Muscle of leg (tissue), 11 donors: ENCODE data around the gene CLDN18. TPM values are rescaled to one million over a fixed set of nuclear protein-coding genes. Genes with fewer than 3 reads are reported as not detected.

Source experiments
- DNase-seq: peaks from one replicate; pipeline ENCODE4 v3.0.0; 2013
- H3K27ac ChIP-seq: one replicate; pipeline ENCODE4 v1.5.1; 2013; ENCODE audit warnings: mild to moderate bottlenecking, low read length, control low read depth
- H3K27me3 ChIP-seq: one replicate; pipeline ENCODE4 v1.6.1; 2013; ENCODE audit warnings: low read length; ENCODE audit not compliant: control insufficient read depth, insufficient read depth
- H3K36me3 ChIP-seq: one replicate; pipeline ENCODE4 v1.6.1; 2013; ENCODE audit warnings: low read length; ENCODE audit not compliant: control insufficient read depth, insufficient read depth
- H3K4me1 ChIP-seq: one replicate; pipeline ENCODE4 v1.6.1; 2013; ENCODE audit warnings: low read length; ENCODE audit not compliant: control insufficient read depth, insufficient read depth
- H3K4me3 ChIP-seq: one replicate; pipeline ENCODE4 v1.5.1; 2013; ENCODE audit warnings: low read length, control low read depth
- H3K9me3 ChIP-seq: replicated peaks from 2 replicates; pipeline ENCODE4 v1.6.1; 2013; ENCODE audit warnings: low read depth, low read length; ENCODE audit not compliant: control insufficient read depth
- WGBS: methylation state at CpG from one replicate; pipeline ENCODE4 v1.1.5; 2013; ENCODE audit warnings: missing lambda C conversion rate; ENCODE audit not compliant: insufficient coverage; 5-methylcytosine and 5-hydroxymethylcytosine counted together
- polyA plus RNA-seq, 8 donors: library from polyadenylated mRNA; unstranded; fragments of 120-200 nt; gene quantifications; one replicate each; pipeline versions ENCODE4 v1.2.1 to v1.2.3, GENCODE V29; 2013; ENCODE audit warnings: inconsistent platforms in 1 of 8, low replicate concordance in 1 of 8; ENCODE audit not compliant: insufficient read length in 8 of 8, insufficient read depth in 1 of 8
- total RNA-seq: library from RNA; stranded (reverse); fragments of 120-200 nt; gene quantifications from one replicate; pipeline ENCODE4 v1.2.4, GENCODE V29; 2013

CLDN18 gene
- total and polyA plus RNA-seq, 9 donors, result 0.35 to 1.9 (median 0.58) TPM; not detected in 1

DNA sequence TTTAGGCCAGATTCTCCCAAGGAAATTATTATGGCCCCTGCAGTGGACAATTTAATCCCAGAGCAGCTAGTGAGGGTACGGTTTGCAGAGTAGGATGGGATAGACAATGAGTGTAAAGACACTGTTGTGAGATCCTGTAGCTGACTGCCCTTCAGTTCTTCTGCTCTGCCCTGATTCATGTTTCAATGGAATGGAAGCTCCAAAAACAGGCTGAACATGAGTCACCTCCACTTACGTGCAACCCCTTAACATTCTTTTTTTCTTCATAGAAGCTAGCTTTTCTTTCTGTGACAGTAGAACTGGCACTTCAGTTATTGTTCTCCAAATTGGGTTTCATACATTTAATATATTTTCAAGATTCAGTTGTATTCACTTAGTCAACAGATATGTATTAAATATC, 32.1 kb downstream of the CLDN18 start:
- no peaks in the 10 kb centered on the region for H3K36me3 ChIP-seq
- no peak overlapping the region for H3K27ac ChIP-seq
- no peak for DNase-seq
- WGBS, result no CpG with 5 or more reads among the region's 2 CpGs
- H3K4me1 ChIP-seq, result peaks cover 2% of the 10 kb centered on the region
- no peaks in the 10 kb centered on the region for H3K27me3 ChIP-seq
- no peaks in the 10 kb centered on the region for H3K9me3 ChIP-seq
- no peak overlapping the region for H3K4me3 ChIP-seq

GRCh38 chr3:138043266-138044029, 33.5 kb downstream of the CLDN18 start:
- H3K9me3 ChIP-seq, result no peaks in the 10 kb centered on the region
- H3K4me1 ChIP-seq, result peaks cover 2% of the 10 kb centered on the region
- peak; percentile 48 for DNase-seq
- H3K27ac ChIP-seq, result no peak overlapping the region
- no peaks in the 10 kb centered on the region for H3K36me3 ChIP-seq
- 100% methylated on average over 1 of the region's 3 CpGs for WGBS
- no peak overlapping the region for H3K4me3 ChIP-seq
- H3K27me3 ChIP-seq, result no peaks in the 10 kb centered on the region

DNA sequence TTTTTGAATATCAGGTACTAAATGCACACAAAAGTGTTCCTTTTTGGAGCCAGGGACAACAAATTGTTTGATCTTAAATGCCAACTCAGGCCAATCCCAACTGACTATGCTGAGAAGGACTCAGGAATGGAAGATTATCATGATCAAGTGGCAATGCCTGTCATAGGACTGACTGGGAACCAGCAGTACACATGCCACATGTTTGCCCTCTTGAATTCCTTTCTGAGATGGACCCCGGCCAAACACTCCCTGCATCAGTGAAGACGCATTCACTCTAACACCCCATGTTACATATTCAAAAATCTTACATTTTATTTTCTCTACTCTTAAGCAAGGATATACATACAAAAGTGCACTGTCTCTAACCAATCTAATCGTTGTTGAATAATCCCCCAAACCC, 36.1 kb downstream of the CLDN18 start:
- Histone ChIP-seq H3K27ac (no peak overlapping the region), H3K36me3 (no peaks in the 10 kb centered on the region), H3K9me3 (no peaks in the 10 kb centered on the region), H3K4me3 (no peak overlapping the region), H3K27me3 (no peaks in the 10 kb centered on the region), H3K4me1 (peaks cover 2% of the 10 kb centered on the region)
- 93% methylated on average over 3 of the region's 3 CpGs for WGBS
- DNase-seq, result no peak

- 100% methylated on average over 1 of the region's 3 CpGs for WGBS
- Histone ChIP-seq H3K27me3 (no peaks in the 10 kb centered on the region), H3K4me1 (peaks cover 2% of the 10 kb centered on the region), H3K4me3 (no peak overlapping the region), H3K27ac (no peak overlapping the region), H3K9me3 (no peaks in the 10 kb centered on the region), H3K36me3 (no peaks in the 10 kb centered on the region)
- no peak for DNase-seq
These were observed 37.0 kb downstream of the CLDN18 start for GRCh38 chr3:138046955-138047354.

DNA sequence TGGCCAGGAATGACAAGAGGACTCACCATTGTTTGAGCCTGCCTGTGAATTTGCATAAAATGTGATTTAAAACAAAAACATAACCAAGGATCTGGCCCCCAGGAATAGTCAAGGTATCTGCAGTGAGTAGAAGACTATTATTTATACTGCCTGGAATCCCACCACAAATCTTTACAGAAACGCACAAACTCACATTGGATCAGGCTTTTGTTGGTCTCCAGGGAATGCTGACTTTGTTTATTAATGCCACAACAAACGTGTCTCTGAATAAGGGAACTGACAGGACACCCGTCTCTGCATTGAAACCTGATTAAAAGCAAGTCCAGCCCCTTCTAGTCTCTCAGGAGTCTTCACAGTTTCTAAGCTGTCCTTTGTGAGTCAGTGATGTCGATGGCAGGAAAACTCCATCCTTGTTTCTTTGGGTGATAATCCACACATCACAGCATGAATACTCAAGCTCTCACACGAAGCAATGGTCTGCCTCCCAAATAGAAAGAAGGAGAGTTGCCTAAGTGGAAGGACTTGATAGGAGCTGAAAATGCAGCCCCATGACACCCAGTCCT, 37.7 kb downstream of the CLDN18 start:
- Histone ChIP-seq H3K4me1 (peaks cover 2% of the 10 kb centered on the region), H3K36me3 (no peaks in the 10 kb centered on the region), H3K4me3 (no peak overlapping the region), H3K9me3 (no peaks in the 10 kb centered on the region), H3K27ac (no peak overlapping the region), H3K27me3 (no peaks in the 10 kb centered on the region)
- DNase-seq, result no peak
- 63% methylated on average over 2 of the region's 5 CpGs for WGBS

GRCh38 chr3:138049157-138049919, 39.4 kb downstream of the CLDN18 start:
- H3K27me3 ChIP-seq, result no peaks in the 10 kb centered on the region
- DNase-seq, result no peak
- H3K4me3 ChIP-seq, result no peak overlapping the region
- H3K4me1 ChIP-seq, result no peaks in the 10 kb centered on the region
- 96% methylated on average over 7 of the region's 9 CpGs for WGBS
- H3K9me3 ChIP-seq, result no peaks in the 10 kb centered on the region
- no peaks in the 10 kb centered on the region for H3K36me3 ChIP-seq
- no peak overlapping the region for H3K27ac ChIP-seq

GRCh38 chr3:138051947-138052802, 42.2 kb downstream of the CLDN18 start:
- peak; percentile 20 for DNase-seq
- Histone ChIP-seq H3K4me3 (no peak overlapping the region), H3K4me1 (no peaks in the 10 kb centered on the region), H3K27me3 (no peaks in the 10 kb centered on the region), H3K36me3 (no peaks in the 10 kb centered on the region), H3K9me3 (no peaks in the 10 kb centered on the region), H3K27ac (no peak overlapping the region)
- WGBS, result 34% methylated on average over 4 of the region's 8 CpGs

GRCh38 chr3:138054057-138054456, 44.1 kb downstream of the CLDN18 start:
- WGBS, result no CpG with 5 or more reads among the region's 1 CpG

DNA sequence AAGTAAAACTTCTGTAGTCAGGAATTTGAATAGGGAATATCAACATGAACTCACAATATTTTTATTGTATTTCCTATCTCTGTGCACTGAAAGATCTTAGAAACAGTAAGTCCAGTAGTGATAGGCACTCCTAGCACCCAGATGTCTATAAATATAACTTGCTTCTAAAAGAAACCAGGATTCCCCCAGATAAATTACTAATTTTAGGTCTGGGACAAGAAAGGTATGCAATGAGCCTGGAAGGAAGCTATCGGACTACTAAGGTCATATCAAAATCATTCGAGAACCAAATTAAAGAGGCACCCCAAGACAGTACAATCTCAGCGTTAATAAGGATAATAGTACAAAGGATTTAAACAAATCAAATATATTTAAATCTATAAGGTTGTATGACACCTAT, 47.4 kb downstream of the CLDN18 start:
- Histone ChIP-seq H3K27ac (no peak overlapping the region), H3K9me3 (no peaks in the 10 kb centered on the region), H3K4me3 (no peak overlapping the region), H3K4me1 (no peaks in the 10 kb centered on the region), H3K27me3 (no peaks in the 10 kb centered on the region), H3K36me3 (peaks cover 4% of the 10 kb centered on the region)
- WGBS, result no CpG with 5 or more reads among the region's 3 CpGs
- no peak for DNase-seq

More at GRCh38 chr3:138054057-138054456, 44.1 kb downstream of the CLDN18 start:
- H3K27me3 ChIP-seq, result no peaks in the 10 kb centered on the region
- no peaks in the 10 kb centered on the region for H3K9me3 ChIP-seq
- H3K4me3 ChIP-seq, result no peak overlapping the region
- H3K4me1 ChIP-seq, result no peaks in the 10 kb centered on the region
- no peak for DNase-seq
- H3K36me3 ChIP-seq, result no peaks in the 10 kb centered on the region
- no peak overlapping the region for H3K27ac ChIP-seq

- DNase-seq, result peak; percentile 60
- Histone ChIP-seq H3K4me1 (no peaks in the 10 kb centered on the region), H3K27ac (no peak overlapping the region)
These were observed 49.3 kb downstream of the CLDN18 start for GRCh38 chr3:138059261-138059660.

More at GRCh38 chr3:138059261-138059660, 49.3 kb downstream of the CLDN18 start:
- Histone ChIP-seq H3K36me3 (peaks cover 16% of the 10 kb centered on the region), H3K4me3 (no peak overlapping the region), H3K27me3 (no peaks in the 10 kb centered on the region), H3K9me3 (no peaks in the 10 kb centered on the region)
